CD8-positive, alpha-beta memory T cell (primary cell): Measurements from ENCODE around the gene CNPPD1. TPM values are rescaled to one million over a fixed set of nuclear protein-coding genes. Genes with fewer than 3 reads are reported as not detected.

Source experiments
- CTCF ChIA-PET: fragments of 350-600 bp; sonication (Branson Sonifier 250); formaldehyde crosslinking; loops from one replicate; lab custom pipeline; 2021; ENCODE audit warnings: antibody characterized with exemption; lab: Charles Lee
- POLR2A ChIA-PET: fragments of 350-600 bp; sonication (Branson Sonifier 250); formaldehyde crosslinking; loops from one replicate; lab custom pipeline; 2021; ENCODE audit warnings: antibody characterized with exemption; lab: Charles Lee
- DNase-seq, 5 donors: peaks; one replicate each; pipeline versions ENCODE4 v3.0.0 to v3.0.0-alpha.2; 2020 to 2022; ENCODE audit warnings: mixed read lengths in 1 of 5
- H3K27ac ChIP-seq: one replicate; pipeline ENCODE4 v1.7.0; 2013; ENCODE audit warnings: low read depth, mild to moderate bottlenecking, low read length, moderate library complexity
- H3K27me3 ChIP-seq: 2 replicates; pipeline ENCODE4 v1.7.0; 2013; ENCODE audit warnings: low read length, mild to moderate bottlenecking; ENCODE audit not compliant: insufficient read depth, poor library complexity, severe bottlenecking
- H3K36me3 ChIP-seq: 2 replicates; pipeline ENCODE4 v1.7.0; 2013; ENCODE audit warnings: mild to moderate bottlenecking, low read length, moderate library complexity; ENCODE audit not compliant: insufficient read depth
- H3K4me1 ChIP-seq: 2 replicates; pipeline ENCODE4 v1.7.0; 2013; ENCODE audit warnings: mild to moderate bottlenecking, low read length, moderate library complexity; ENCODE audit not compliant: insufficient read depth
- H3K4me3 ChIP-seq: 2 replicates; pipeline ENCODE4 v1.7.0; 2013; ENCODE audit warnings: mild to moderate bottlenecking, low read length
- H3K9me3 ChIP-seq: 2 replicates; pipeline ENCODE4 v1.7.0; 2013; ENCODE audit warnings: mild to moderate bottlenecking, low read length
- H3K27ac Mint-ChIP-seq, 8 donors: one replicate each; pipeline ENCODE4 v1.8.0; 2020 to 2021; ENCODE audit warnings: mixed read lengths in 8 of 8, mild to moderate bottlenecking in 6 of 8, inconsistent platforms in 3 of 8, moderate library complexity in 3 of 8
- H3K27me3 Mint-ChIP-seq, 2 donors: one replicate each; pipeline ENCODE4 v1.8.0; 2020 to 2021; ENCODE audit warnings: mixed read lengths in 2 of 2, mild to moderate bottlenecking in 1 of 2, moderate library complexity in 1 of 2
- H3K36me3 Mint-ChIP-seq, 3 donors: one replicate each; pipeline ENCODE4 v1.8.0; 2020 to 2021; ENCODE audit warnings: mixed read lengths in 3 of 3, inconsistent platforms in 1 of 3, mild to moderate bottlenecking in 1 of 3
- H3K4me1 Mint-ChIP-seq, 3 donors: one replicate each; pipeline ENCODE4 v1.8.0; 2020 to 2021; ENCODE audit warnings: mixed read lengths in 3 of 3, inconsistent platforms in 1 of 3, mild to moderate bottlenecking in 1 of 3
- H3K4me3 Mint-ChIP-seq, 7 donors: one replicate each; pipeline ENCODE4 v1.8.0; 2020 to 2021; ENCODE audit warnings: mixed read lengths in 7 of 7, mild to moderate bottlenecking in 6 of 7, moderate library complexity in 4 of 7, inconsistent platforms in 2 of 7
- H3K9me3 Mint-ChIP-seq, 5 donors: one replicate each; pipeline ENCODE4 v1.8.0; 2020 to 2022; ENCODE audit warnings: mixed read lengths in 5 of 5, mild to moderate bottlenecking in 3 of 5, moderate library complexity in 2 of 5, inconsistent platforms in 1 of 5
- polyA plus RNA-seq: library from polyadenylated mRNA; unstranded; fragments of 300-500 nt; fragmentation: Illumina TruSeq; gene quantifications from one replicate; pipeline ENCODE4 v1.2.3, GENCODE V29; 2021
- total RNA-seq, 2 experiments: library from RNA; stranded (reverse); gene quantifications; one replicate each; pipeline ENCODE4 v1.2.3, GENCODE V29; 2021

Gene CNPPD1
- total and polyA plus RNA-seq, 3 experiments from 2014 or later = 66.2 to 74.3 (median 67.0) TPM

GRCh38 chr2:219183151-219183772, 6.5 kb upstream of the CNPPD1 start:
- H3K9me3 ChIP-seq = no peaks in the 10 kb centered on the region
- H3K36me3 Mint-ChIP-seq = peaks cover 0 to 73% (median 3%) of the 10 kb centered on the region in 3 donors
- H3K4me1 Mint-ChIP-seq = peaks cover 36 to 50% (median 48%) of the 10 kb centered on the region in 3 donors
- peaks cover 29% of the 10 kb centered on the region for H3K4me1 ChIP-seq
- H3K4me3 ChIP-seq = no peak overlapping the region
- no peak for DNase-seq
- no peak overlapping the region for H3K27ac ChIP-seq
- CTCF ChIA-PET = interaction anchor here (1.8 to 4.0 kb wide), 4 partner anchors 16 to 111 kb away, joined by 6 to 17 read pairs (median 14); partner anchors contain the start of gene NHEJ1
- POLR2A ChIA-PET = interaction anchor here (1.6 kb wide), 1 partner anchor 17 kb away, joined by 6 read pairs; no protein-coding TSS in a partner anchor
- no peaks in the 10 kb centered on the region for H3K27me3 Mint-ChIP-seq
- H3K9me3 Mint-ChIP-seq = no peaks in the 10 kb centered on the region
- H3K27ac Mint-ChIP-seq = peak overlapping the region in 6 of 8 donors; percentile 30 to 95 (median 60)
- H3K4me3 Mint-ChIP-seq = peak overlapping the region in 1 of 7 donors; percentile 67
- H3K27me3 ChIP-seq = no peaks in the 10 kb centered on the region
- H3K36me3 ChIP-seq = peaks cover 42% of the 10 kb centered on the region

GRCh38 chr2:219182331-219183150, 5.8 kb upstream of the CNPPD1 start:
- ChIA-PET POLR2A (interaction anchor here (1.6 kb wide), 1 partner anchor 18 kb away, joined by 6 read pairs; no protein-coding TSS in a partner anchor), CTCF (interaction anchor here (1.2 to 4.0 kb wide), 6 partner anchors 11 to 112 kb away, joined by 3 to 17 read pairs (median 11); partner anchors contain the start of genes DNAJB2 and NHEJ1)
- no peaks in the 10 kb centered on the region for H3K27me3 Mint-ChIP-seq
- H3K4me3 Mint-ChIP-seq = peak overlapping the region in 2 of 7 donors; percentile 8 to 67
- H3K27ac ChIP-seq = no peak overlapping the region
- H3K9me3 Mint-ChIP-seq = no peaks in the 10 kb centered on the region
- peaks cover 0 to 77% (median 3%) of the 10 kb centered on the region in 3 donors for H3K36me3 Mint-ChIP-seq
- peaks cover 38 to 53% (median 51%) of the 10 kb centered on the region in 3 donors for H3K4me1 Mint-ChIP-seq
- H3K4me3 ChIP-seq = no peak overlapping the region
- H3K27ac Mint-ChIP-seq = peak overlapping the region in 7 of 8 donors; percentile 17 to 95 (median 51)
- H3K36me3 ChIP-seq = peaks cover 42% of the 10 kb centered on the region
- H3K27me3 ChIP-seq = no peaks in the 10 kb centered on the region
- H3K4me1 ChIP-seq = peaks cover 29% of the 10 kb centered on the region
- no peak for DNase-seq
- H3K9me3 ChIP-seq = no peaks in the 10 kb centered on the region

- Mint-ChIP-seq H3K4me1 (peaks cover 39 to 57% (median 56%) of the 10 kb centered on the region in 3 donors), H3K27me3 (no peaks in the 10 kb centered on the region), H3K9me3 (no peaks in the 10 kb centered on the region), H3K36me3 (peaks cover 0 to 80% (median 3%) of the 10 kb centered on the region in 3 donors), H3K4me3 (peak overlapping the region in 1 of 7 donors; percentile 51), H3K27ac (peak overlapping the region in 6 of 8 donors; percentile 17 to 89 (median 49))
- Histone ChIP-seq H3K36me3 (peaks cover 42% of the 10 kb centered on the region), H3K9me3 (no peaks in the 10 kb centered on the region), H3K27ac (no peak overlapping the region), H3K4me3 (no peak overlapping the region), H3K4me1 (peaks cover 33% of the 10 kb centered on the region), H3K27me3 (no peaks in the 10 kb centered on the region)
- DNase-seq = no peak
- ChIA-PET POLR2A (interaction anchor here (2.1 to 3.1 kb wide), 2 partner anchors 25 to 73 kb away, joined by 5 to 16 read pairs; partner anchors contain the start of genes TUBA4A and ZFAND2B), CTCF (interaction anchor here (0.7 to 4.0 kb wide), 8 partner anchors 10 to 113 kb away, joined by 3 to 17 read pairs (median 10); partner anchors contain the start of genes DNAJB2, GLB1L, NHEJ1 and STK16)
Measured at GRCh38 chr2:219181531-219181930, 4.8 kb upstream of the CNPPD1 start.

GRCh38 chr2:219180961-219181360, 4.2 kb upstream of the CNPPD1 start:
- CTCF ChIA-PET = interaction anchor here (1.0 to 4.0 kb wide), 8 partner anchors 10 to 118 kb away, joined by 3 to 17 read pairs (median 7); partner anchors contain the start of genes GLB1L and STK16

GRCh38 chr2:219179601-219180465, 3.1 kb upstream of the CNPPD1 start:
- POLR2A ChIA-PET = interaction anchor here (1.0 to 3.1 kb wide), 4 partner anchors 21 to 75 kb away, joined by 3 to 16 read pairs (median 4); partner anchors contain the start of genes TUBA4A and ZFAND2B
- Histone ChIP-seq H3K36me3 (peaks cover 42% of the 10 kb centered on the region), H3K4me3 (no peak overlapping the region), H3K27ac (no peak overlapping the region), H3K4me1 (peaks cover 46% of the 10 kb centered on the region), H3K27me3 (no peaks in the 10 kb centered on the region), H3K9me3 (no peaks in the 10 kb centered on the region)
- no peaks in the 10 kb centered on the region for H3K27me3 Mint-ChIP-seq
- no peak for DNase-seq
- H3K36me3 Mint-ChIP-seq = peaks cover 0 to 78% (median 3%) of the 10 kb centered on the region in 3 donors
- peaks cover 50 to 70% (median 65%) of the 10 kb centered on the region in 3 donors for H3K4me1 Mint-ChIP-seq
- CTCF ChIA-PET = interaction anchor here (0.7 to 4.0 kb wide), 10 partner anchors 8 to 119 kb away, joined by 3 to 17 read pairs (median 6); partner anchors contain the start of genes GLB1L, STK16 and ZFAND2B
- H3K27ac Mint-ChIP-seq = peak overlapping the region; percentile 86 to 100 (median 97)
- no peaks in the 10 kb centered on the region for H3K9me3 Mint-ChIP-seq
- peak overlapping the region; percentile 87 to 98 (median 96) for H3K4me3 Mint-ChIP-seq

More at GRCh38 chr2:219180961-219181360, 4.2 kb upstream of the CNPPD1 start:
- H3K4me1 Mint-ChIP-seq = peaks cover 41 to 59% (median 57%) of the 10 kb centered on the region in 3 donors
- H3K9me3 Mint-ChIP-seq = no peaks in the 10 kb centered on the region
- H3K4me3 Mint-ChIP-seq = peak overlapping the region in 3 of 7 donors; percentile 9 to 98 (median 29)
- POLR2A ChIA-PET = interaction anchor here (2.1 to 3.1 kb wide), 2 partner anchors 25 to 74 kb away, joined by 5 to 16 read pairs; partner anchors contain the start of genes TUBA4A and ZFAND2B
- H3K9me3 ChIP-seq = no peaks in the 10 kb centered on the region
- peaks cover 0 to 80% (median 3%) of the 10 kb centered on the region in 3 donors for H3K36me3 Mint-ChIP-seq
- H3K4me1 ChIP-seq = peaks cover 35% of the 10 kb centered on the region
- peaks cover 42% of the 10 kb centered on the region for H3K36me3 ChIP-seq
- H3K27me3 Mint-ChIP-seq = no peaks in the 10 kb centered on the region
- H3K4me3 ChIP-seq = no peak overlapping the region
- no peak for DNase-seq
- no peak overlapping the region for H3K27ac ChIP-seq
- no peaks in the 10 kb centered on the region for H3K27me3 ChIP-seq
- H3K27ac Mint-ChIP-seq = peak overlapping the region in 6 of 8 donors; percentile 34 to 100 (median 66)

GRCh38 chr2:219178377-219179175, 1.9 kb upstream of the CNPPD1 start:
- no peaks in the 10 kb centered on the region for H3K9me3 Mint-ChIP-seq
- Histone ChIP-seq H3K27ac (peak overlapping the region; percentile 85), H3K4me3 (peak overlapping the region; percentile 64), H3K36me3 (peaks cover 46% of the 10 kb centered on the region), H3K27me3 (no peaks in the 10 kb centered on the region), H3K9me3 (no peaks in the 10 kb centered on the region), H3K4me1 (peaks cover 54% of the 10 kb centered on the region)
- ChIA-PET POLR2A (interaction anchor here (1.0 to 3.1 kb wide), 3 partner anchors 28 to 101 kb away, joined by 3 to 16 read pairs (median 4); partner anchors contain the start of genes DNAJB2 and ZFAND2B), CTCF (interaction anchor here (0.7 to 3.2 kb wide), 4 partner anchors 7 to 66 kb away, joined by 3 to 11 read pairs (median 6); partner anchors contain the start of gene ZFAND2B)
- peaks cover 0 to 80% (median 7%) of the 10 kb centered on the region in 3 donors for H3K36me3 Mint-ChIP-seq
- H3K27me3 Mint-ChIP-seq = no peaks in the 10 kb centered on the region
- peaks cover 58 to 77% (median 73%) of the 10 kb centered on the region in 3 donors for H3K4me1 Mint-ChIP-seq
- DNase-seq = peak in 3 of 5 donors; percentile 40 to 51 (median 47)
- peak overlapping the region; percentile 79 to 100 (median 96) for H3K27ac Mint-ChIP-seq
- peak overlapping the region; percentile 87 to 98 (median 96) for H3K4me3 Mint-ChIP-seq
